SH-SY5Y (cell line): Measurements from ENCODE around the gene APOC3.

Experiments
- GATA2 ChIP-seq: IDR thresholded peaks from 2 replicates; pipeline ENCODE4 v1.6.1; 2011; ENCODE audit warnings: mild to moderate bottlenecking, low read depth, low read length
- GATA3 ChIP-seq: IDR thresholded peaks from 2 replicates; pipeline ENCODE4 v1.6.1; 2011; ENCODE audit warnings: low read depth, mild to moderate bottlenecking, low read length, moderate library complexity

DNA sequence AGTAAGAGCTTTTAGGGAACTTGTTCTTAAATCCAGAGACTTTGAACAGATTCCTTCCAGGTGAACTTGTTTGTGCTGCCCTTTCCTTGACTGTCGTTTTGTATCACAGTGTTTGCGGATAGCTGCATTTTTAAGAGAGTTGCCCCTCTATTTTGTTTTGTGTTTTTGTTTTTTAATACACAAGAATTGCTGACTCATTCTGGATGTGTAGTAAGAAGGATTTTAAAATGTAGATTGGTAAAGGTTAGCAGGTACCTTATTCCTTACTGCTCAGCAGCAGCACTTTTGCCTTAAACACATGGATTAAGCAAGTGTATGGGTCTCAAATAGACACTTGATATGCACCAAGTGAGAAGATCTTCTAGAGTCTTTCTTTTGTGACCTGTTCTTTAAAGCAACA lies 29.1 kb upstream of the APOC3 start:
- TF ChIP-seq GATA3 (no peak), GATA2 (no peak)
